Activated naive CD8-positive, alpha-beta T cell treated with anti-CD3 and anti-CD28 coated beads, Interleukin-2, amount 50 U/mL, for 16 hours (primary cell): ENCODE results near the gene TARS1.

Source experiments
- DNase-seq: peaks from one replicate; pipeline ENCODE4 v3.0.0-alpha.2; 2020; ENCODE audit warnings: low read depth, low spot score

Gene TARS1

DNA sequence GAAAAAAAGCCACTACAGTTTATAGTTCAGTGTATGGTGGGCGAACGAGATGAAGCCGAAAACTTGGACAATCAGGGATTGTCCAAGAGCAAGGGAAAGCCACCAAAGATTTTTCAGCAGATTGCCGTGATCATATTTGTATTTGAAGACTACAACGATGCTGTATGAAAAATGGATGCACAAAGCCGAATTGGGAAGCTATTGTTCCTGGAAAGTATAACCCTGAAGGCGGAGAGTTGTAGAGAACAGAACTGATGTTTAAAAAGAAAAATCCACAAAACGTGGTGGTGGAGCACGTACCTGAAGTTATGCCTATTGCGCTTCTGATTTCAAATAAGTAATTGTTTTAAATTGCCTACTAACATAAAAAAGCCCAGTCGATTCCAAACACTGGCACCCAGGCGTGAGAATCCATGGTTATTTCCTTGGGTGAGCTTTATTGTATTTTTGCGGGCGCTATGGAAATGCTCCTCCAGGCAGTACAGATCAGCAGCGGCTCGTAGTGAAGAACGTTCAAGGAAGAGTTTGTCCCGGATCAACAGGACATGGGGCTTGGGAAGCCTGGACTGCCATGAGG, 772 bp upstream of the TARS1 start:
- no peak for DNase-seq

DNA sequence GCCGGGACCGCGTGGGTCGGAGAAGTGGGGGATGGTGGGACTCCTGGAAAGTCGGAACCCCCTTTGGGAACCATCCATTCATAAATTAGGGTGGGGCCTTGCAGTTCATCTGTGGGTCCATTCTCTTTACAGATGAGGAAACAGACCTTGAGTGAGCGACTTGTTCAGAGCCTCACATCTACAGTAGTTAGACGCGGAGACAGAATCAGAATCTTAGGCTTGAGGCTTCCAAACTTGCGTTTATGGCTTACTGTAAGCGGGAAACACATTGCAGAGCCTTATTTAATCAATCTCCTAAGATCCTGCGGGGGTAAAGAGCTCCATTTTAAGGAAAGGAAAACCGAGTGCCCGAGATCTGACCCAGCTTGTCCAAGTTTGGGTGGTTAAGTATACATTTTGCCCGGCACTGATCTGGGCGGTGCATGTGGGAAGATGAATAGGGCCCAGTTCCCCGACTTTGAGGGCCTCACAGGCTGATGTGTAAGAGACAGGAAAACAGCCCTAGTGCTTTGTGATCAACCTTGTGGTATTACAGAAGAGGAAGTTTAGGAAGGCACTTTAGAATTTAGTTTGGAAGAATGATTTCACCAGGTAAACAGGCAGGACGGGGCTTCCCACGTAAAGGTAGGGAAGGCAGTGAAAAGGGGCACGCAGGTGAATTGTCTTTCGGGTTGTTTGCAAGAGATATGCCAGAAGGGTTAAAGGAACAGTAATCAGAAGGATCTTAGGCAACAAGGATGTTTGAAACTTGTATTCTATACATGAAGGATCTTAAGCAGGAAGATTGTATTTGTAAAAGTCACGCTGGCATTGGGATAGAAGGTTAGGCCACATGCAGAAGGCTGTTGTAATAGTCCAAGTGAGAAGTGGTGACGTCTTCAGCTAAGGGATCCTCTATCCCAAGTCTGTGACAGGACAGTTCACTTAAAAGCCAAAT, 744 bp downstream of the TARS1 start:
- DNase-seq = no peak

DNA sequence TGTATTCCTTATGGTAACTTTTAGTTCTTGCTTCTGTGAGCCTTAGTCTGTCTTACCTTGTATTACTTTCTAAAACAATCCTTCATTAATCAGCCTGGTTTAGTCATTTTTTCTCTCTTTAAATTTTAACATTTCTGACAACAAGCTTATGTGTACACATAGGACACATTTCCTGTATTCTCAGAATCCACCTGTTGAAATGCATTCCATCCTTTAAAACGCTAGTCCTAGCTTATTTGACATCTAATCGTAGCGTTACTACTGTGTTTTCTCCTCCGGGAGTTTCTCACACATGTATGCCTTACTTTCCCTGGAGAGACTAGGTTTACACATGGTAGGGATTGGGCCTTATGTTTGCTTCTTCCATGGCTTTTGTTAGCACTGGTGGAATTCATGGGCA, 3.8 kb downstream of the TARS1 start:
- no peak for DNase-seq

DNA sequence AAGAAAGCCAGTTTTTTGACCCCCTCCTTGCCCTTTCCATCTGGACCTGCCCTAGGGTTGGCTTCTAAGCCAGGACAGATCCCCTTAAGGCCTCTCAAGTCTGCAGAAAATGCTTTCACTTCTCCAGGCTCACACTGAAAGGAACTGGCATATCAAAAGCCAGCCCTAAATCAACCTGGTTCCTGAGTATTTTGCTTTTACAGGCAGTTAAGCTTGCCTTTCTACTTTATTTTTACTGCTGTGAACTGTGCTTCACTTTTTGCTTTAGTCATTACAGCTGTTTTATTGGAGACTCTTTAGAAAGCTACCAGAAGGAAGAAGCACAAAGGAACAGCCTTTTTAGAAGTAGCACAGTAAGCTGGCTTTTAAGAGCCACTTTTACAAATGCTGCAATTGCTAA, 5.0 kb downstream of the TARS1 start:
- no peak for DNase-seq

DNA sequence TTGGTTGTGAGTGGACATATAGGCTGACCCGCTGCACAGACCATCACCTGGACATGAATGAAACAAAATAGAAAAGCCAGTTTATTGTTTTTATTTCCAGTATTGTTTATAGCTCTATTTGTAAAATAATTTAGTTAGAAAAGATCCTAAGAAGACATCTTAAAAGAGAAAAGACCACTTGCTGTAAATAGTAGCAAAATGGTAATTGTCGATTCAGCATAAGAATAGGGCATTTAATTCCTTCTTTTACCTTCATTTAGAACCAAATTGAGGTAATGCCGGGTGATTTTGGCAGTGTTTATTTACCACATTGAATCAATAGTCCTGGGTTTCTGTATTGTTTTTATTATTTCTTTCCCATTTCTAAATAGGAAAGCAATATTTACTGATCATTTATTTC, 7.4 kb downstream of the TARS1 start:
- DNase-seq = no peak

DNA sequence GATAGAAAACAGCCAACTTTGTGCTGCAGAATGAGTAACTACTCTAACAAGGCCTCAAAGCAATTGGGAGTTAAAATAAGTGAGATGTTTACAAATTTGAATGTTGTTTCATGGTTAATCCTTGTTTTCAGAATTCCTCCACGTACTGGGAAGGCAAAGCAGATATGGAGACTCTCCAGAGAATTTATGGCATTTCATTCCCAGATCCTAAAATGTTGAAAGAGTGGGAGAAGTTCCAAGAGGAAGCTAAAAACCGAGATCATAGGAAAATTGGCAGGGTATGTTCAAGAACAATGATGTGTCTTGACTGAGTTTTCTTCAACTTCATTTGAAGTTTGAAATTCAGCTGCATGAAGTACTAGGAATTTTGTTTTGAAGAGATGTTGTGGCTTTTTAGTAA, 16.4 kb downstream of the TARS1 start:
- no peak for DNase-seq

DNA sequence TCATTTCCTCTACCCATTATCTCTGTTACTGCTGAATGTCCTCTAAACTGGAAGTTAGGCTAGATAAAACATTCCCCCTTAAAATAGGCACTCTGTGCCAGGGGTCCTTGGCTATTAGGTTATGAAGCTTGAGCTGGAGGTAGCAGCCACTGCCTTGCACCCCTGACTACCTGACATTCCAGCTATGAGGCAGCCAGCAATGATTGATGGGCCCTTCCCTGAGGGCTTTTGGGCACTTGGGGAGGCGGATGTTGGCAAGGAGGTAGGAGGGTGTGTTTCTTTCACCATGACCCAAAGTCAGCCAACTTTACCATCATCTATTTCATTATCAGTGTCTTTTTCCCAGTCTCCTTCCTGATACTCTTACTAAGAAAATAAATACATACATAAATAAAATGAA, 17.1 kb downstream of the TARS1 start:
- no peak for DNase-seq

DNA sequence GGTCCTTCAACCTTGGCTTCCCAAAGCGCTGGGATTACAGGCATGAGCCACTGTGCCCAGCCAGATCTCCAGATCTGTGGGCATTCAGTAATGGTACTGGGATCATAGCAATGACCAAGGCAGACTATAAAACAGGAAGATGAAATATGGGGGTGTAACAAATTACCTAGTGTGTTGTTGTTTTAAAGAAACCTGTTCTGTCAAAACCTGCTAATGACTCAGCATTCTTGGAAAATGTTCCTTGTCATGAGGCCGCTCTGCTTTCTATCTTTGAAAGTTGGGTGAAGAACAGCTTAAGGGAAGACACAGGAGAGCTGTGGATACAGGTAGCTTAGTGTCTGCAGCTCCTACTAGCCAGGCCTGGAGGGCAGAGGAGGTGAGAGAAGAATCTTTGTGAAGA, 19.4 kb downstream of the TARS1 start:
- DNase-seq = no peak

DNA sequence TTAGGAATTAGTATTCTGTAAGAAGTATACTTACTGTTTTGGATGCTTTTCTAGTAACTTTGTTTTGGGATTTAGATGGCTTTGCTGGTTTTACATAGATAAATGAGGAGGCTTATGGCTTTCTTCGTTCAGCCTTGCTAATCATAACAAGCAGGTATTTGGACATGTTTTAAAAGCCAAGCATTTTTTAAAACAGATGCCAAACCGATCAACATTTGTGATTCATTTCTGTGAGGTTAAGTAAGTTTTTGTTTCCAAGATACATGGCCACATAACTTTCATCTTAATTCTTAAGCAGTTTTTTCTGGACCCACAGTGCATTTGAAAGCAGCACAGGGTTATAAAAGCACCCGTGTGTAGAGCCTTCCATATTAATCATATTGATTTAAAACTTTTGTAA, 21.7 kb downstream of the TARS1 start:
- no peak for DNase-seq

DNA sequence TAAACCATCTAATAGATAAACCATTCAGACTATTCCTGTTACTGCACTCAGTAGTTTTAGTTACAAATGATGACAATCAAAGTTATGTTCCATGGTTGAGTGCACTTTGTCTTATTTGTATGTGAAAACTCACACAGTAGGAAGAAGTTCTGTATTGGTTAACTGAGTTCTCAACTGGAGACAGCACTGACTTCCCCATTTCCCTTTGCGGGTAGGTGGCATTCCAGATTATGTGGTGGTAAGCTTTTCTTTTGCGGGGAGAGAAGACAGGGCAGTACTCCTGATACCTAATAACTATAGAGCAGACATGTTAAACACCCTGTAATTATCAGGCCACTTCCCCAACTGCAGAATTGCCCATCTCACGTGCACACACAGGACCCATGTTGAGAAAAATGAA, 24.4 kb downstream of the TARS1 start:
- DNase-seq = no peak

DNA sequence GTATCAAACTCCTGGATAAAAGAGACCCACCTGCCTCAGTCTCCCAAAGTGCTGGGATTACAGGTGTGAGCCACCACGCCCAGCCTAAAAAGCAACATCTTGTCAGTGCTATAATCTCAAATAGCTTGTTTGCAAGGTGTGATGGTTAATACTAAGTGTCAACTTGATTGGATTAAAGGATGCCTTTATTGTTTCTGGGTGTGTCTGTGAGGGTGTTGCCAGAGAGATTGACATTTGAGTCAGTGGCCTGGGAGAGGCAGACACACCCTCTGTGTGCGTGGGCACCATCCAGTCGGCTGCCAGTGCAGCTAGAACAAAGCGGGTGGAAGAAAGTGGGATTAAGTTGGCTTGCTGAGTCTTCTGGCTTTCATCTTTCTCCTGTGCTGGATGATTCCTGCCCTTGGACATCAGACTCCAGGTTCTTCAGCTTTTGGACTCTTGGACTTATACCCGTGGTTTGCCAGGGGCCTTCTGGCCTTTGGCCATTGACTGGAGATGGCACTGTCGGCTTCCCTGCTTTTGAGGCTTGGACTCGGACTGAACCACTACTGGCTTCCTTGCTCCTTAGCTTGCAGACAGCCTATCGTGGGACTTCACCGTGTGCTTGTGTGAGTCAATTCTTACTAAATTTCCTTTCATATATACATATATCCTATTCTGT, 28.1 kb downstream of the TARS1 start:
- DNase-seq = no peak

DNA sequence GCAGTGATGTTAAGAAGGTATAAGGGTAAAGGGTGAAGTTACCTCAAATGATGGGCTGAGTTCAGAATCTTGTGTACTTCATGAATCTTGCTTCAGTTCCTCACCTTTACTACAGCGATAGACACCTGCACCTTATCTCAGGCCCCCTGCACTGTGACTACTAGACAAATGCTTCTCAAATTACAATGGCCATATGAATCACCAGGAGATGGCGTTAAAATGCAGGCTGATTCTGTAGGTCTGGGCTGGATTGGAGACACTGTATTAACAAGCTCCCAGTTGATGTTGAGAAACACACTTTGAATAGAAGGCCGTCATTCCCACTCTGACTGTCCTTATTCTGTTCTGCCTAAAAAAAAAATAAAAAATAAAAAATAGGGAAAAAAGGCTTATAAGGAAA, 29.8 kb downstream of the TARS1 start:
- no peak for DNase-seq

DNA sequence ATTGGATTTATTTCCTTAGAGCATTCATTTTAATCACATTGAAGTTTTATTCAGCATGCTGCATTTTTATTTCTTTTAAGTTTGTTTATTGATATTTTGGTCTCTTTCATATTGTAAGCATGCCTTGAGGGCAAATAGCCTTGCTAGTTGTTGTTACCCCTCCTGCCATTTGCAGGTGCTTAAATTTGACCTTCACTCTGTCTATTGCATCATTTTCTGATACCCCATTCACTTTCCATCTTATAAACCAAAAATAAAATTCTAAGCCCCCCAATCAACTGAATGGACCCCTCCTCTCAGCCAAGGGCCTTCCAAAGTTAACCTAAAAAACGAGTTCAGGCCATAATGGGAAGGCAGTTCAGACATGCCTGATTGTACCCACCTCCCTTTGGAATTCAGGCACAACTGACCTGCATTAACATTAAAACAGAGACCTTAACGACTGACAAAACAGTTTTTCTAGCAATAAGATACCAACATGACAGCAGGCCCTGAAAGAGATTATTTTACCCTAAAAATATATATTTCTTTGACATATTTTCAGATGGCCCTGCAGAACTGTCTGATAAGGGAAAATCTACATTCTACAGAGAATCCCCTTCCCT, 32.1 kb downstream of the TARS1 start:
- DNase-seq = no peak

DNA sequence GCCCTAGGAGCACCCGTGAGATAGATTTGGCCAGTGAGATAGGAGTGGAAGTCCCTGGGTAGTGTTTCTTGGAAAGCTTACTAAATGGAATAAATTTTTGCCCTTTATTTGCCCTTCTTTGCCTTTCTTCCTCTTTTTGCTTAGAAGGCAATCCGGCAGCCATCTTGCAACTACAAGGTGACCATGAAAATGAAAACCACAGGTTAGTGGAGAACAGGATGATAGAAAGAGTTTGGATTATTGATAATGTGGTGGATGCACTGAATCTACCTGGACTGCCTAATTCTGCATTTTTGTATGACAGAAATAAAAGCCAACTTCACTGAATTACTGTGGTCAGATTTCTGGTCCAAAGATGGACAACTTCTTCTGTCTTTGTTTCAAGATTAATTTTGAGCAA, 33.2 kb downstream of the TARS1 start:
- no peak for DNase-seq

DNA sequence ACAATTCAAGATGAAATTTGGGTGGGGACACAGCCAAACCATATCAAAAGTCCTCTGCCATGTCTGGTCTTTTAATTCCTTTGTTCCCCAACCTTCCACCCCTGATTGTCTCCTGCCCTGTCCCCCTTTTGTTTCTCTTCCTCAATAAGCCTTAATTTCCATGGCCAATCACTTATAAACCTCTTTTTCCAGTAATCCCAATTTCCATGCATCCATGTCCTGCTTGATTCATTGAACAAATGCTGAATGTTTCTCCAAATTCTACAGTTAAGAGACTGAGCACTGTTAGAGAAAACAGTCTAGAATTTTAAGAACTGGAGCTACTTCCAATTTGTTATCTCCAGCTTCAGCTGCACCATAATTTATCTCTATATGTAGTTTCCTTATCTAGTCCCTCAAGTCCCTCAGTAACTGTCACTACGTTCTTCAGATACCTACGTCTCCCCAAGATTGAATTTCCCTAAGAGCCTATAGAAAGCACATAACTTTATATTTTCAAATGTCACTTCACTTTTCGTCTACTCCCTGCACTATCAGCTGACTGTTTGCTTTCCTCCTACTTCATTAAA, 34.2 kb downstream of the TARS1 start:
- no peak for DNase-seq

DNA sequence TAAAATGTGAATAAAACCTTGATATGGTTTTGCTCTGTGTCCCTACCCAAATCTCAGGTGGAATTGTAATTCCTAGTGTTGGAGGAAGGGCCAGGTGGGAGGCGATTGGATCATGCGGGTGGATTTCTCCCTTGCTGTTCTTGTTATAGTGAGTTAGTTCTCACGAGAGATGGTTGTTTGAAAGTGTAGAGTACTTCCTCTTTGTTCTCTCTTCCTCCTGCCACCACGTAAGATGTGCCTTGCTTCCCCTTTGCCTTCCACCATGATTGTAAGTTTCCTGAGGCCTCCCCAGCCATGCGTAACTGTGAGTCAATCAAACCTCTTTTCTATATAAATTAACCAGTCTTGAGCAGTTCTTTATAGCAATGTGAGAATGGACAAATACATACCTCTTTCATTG, 34.9 kb downstream of the TARS1 start:
- DNase-seq = no peak

DNA sequence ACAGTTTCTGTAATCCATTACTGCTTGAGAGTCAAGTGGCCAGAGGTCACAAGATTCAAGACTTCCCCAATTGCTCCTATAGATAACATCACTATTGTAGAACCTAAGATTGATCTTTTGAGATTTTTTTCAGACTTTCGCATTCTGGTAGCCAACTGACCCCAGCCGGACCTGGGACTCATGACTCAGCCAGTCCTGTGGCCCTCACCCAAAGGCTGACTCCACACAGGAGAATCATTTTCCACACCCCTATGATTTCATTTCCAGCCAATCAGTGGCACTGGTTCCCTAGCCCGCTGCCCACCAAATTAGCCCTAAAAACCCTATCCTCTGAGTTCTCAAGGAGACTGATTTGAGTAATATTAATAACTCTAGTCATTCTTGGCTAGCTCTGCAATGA, 36.2 kb downstream of the TARS1 start:
- DNase-seq = no peak

DNA sequence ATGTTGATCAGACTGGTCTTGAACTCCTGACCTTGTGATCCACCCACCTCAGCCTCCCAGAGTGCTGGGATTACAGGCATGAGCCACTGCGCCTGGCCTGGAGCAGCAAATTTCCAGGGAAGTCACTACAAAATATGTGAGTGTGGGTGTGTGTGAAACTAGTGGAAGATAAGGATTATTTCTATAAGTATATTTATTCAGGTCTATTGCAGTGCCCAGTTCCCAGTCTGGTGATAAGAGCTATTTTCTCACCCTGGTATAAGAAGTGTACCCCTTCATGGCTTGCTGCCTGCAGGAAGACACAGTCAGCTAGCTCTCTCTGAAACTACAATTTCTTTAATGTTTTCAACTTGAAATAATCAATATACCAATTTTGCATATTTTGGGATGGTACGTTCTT, 37.1 kb downstream of the TARS1 start:
- DNase-seq = no peak

DNA sequence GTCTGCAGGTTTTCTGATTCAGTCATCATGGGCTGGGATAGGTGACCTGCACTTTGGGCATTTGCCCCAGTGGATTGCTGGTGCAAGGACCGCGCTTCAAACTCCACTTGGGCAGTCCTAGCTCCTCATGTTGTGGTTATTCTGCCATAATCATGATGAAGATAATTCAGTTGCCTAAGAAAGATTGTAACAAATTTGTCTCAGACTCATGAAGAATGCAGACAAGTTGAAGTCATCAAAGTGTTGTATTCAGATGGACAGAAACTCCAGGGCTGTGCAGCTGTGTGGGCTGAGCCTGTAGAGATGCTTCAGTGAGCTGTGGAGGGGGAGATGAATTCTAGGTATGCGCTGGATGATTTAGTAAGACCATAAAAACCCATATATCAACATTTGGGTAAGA, 38.5 kb downstream of the TARS1 start:
- no peak for DNase-seq

DNA sequence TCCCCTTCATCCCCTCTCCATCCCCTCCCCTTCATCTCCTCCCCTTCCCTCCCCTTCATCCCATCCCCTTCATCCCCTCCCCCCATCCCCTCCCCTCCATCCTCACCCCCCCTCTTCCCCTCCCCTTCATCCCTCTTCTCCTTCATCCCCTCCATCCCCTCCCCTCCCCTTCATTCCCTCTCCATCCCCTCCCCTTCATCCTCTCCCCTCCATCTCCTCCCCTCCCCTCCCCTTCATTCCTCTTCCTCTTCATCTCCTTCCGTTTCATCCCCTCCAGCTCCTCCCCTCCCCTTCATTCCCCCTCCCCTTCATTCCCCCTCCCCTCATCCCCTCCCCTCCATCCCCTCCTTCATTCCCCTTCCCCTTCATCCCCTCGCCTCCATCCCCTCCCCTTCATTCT, 40.1 kb downstream of the TARS1 start:
- DNase-seq = no peak

DNA sequence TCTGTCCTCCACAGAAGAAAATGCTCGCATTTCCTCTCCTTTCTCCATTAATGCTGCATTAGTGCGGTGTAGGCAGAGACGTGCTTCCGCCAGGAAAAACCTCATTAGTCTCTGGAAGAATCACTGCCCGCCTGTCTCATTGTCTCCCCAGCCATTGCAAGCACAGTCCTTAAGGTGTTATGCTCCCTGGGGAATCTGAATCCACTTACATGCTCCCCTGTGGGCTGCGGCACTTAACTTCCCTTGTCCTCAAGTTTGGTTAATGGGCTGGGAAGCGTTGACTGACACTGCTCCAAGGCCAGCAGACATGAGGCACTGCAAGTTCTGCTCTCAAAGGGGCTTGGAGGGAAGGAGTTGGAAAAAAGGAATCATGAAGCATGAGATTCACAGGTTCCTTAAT, 41.6 kb downstream of the TARS1 start:
- no peak for DNase-seq

DNA sequence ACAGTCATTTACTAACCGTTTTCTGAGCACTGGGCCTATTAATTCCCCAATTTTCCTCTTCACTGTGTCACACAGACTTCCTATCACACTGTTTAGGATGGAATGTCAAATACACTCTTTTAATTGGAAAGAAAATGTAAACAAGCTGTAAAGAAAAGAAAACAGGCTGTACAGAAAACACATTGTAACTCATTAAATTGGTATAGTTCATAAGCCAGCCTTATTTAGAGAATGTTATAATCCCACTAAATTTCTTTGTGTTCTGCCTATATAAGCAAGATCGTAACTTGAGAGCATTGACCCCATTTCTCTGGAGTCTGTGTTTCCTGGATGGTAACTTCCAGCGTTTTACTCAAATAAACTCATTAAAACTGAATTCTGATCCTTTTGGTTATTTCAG, 46.5 kb downstream of the TARS1 start:
- no peak for DNase-seq
